MCF 10A (cell line): Measurements from ENCODE around the gene PTPN21. TPM values are rescaled to one million over a fixed set of nuclear protein-coding genes. Genes with fewer than 3 reads are reported as not detected.

Experiments
- BruUV-seq: library from RNA; stranded (reverse); fragments of 400-500 nt; replicated peaks from 2 replicates; lab custom pipeline; 2021; lab: Mats Ljungman, UMichigan
- CTCF ChIA-PET: fragments of 300-600 bp; sonication (Branson Sonifier 250); formaldehyde crosslinking; extraction: SDS; loops from one replicate; lab custom pipeline; 2021; ENCODE audit warnings: antibody characterized with exemption, inconsistent platforms; lab: Yijun Ruan, JAX
- POLR2A ChIA-PET: fragments of 300-600, 350-650 bp; sonication (Branson Sonifier 250); formaldehyde crosslinking; extraction: SDS; loops from one replicate; lab custom pipeline; 2020; ENCODE audit warnings: antibody characterized with exemption, inconsistent platforms; lab: Yijun Ruan, JAX
- DNase-seq: peaks from one replicate; pipeline ENCODE4 v3.0.0-alpha.2; 2018; ENCODE audit not compliant: unreplicated experiment
- H3K27ac Mint-ChIP-seq: one replicate; pipeline ENCODE4 v1.8.0; 2022; ENCODE audit warnings: mild to moderate bottlenecking, low read depth, mixed read lengths; ENCODE audit not compliant: unreplicated experiment
- H3K27me3 Mint-ChIP-seq: one replicate; pipeline ENCODE4 v1.8.0; 2022; ENCODE audit warnings: mixed read lengths; ENCODE audit not compliant: insufficient read depth, unreplicated experiment
- H3K36me3 Mint-ChIP-seq: one replicate; pipeline ENCODE4 v1.8.0; 2022; ENCODE audit warnings: mild to moderate bottlenecking, moderate library complexity, mixed read lengths; ENCODE audit not compliant: insufficient read depth, unreplicated experiment
- H3K4me1 Mint-ChIP-seq: one replicate; pipeline ENCODE4 v1.8.0; 2022; ENCODE audit warnings: mixed read lengths; ENCODE audit not compliant: insufficient read depth, unreplicated experiment
- H3K4me3 Mint-ChIP-seq: one replicate; pipeline ENCODE4 v1.8.0; 2022; ENCODE audit warnings: mild to moderate bottlenecking, moderate library complexity, mixed read lengths; ENCODE audit not compliant: unreplicated experiment
- H3K9me3 Mint-ChIP-seq: one replicate; pipeline ENCODE4 v1.8.0; 2022; ENCODE audit warnings: mixed read lengths; ENCODE audit not compliant: unreplicated experiment
- intact Hi-C: fragments of 100-400 bp; cut with micrococcal nuclease; formaldehyde crosslinking; loops from 2 replicates; pipeline ENCODE4 v1.14.1; 2022
- total RNA-seq: library from RNA; stranded (reverse); gene quantifications from 2 replicates; pipeline ENCODE4 v1.2.3, GENCODE V29; 2022
- TF ChIP-seq, protein P1 (sequence below): fragments of 200-600 bp; IDR thresholded peaks from one replicate; pipeline ENCODE4 v1.8.0; 2022; ENCODE audit warnings: antibody characterized with exemption, mild to moderate bottlenecking; ENCODE audit not compliant: unreplicated experiment

Gene PTPN21
- total RNA-seq, 1 experiment from 2014 or later = 18.1 TPM

- Mint-ChIP-seq H3K27me3 (no peaks in the 10 kb centered on the region), H3K9me3 (no peaks in the 10 kb centered on the region), H3K4me1 (peaks cover 18% of the 10 kb centered on the region), H3K4me3 (no peak overlapping the region), H3K27ac (no peak overlapping the region), H3K36me3 (peaks cover 12% of the 10 kb centered on the region)
- DNase-seq = peak; percentile 29
- intact Hi-C loops = loop anchor here (2.0 to 10.0 kb wide), 3 partner anchors 52 to 545 kb away; no protein-coding TSS in a partner anchor
- TF ChIP-seq, protein P1, sequence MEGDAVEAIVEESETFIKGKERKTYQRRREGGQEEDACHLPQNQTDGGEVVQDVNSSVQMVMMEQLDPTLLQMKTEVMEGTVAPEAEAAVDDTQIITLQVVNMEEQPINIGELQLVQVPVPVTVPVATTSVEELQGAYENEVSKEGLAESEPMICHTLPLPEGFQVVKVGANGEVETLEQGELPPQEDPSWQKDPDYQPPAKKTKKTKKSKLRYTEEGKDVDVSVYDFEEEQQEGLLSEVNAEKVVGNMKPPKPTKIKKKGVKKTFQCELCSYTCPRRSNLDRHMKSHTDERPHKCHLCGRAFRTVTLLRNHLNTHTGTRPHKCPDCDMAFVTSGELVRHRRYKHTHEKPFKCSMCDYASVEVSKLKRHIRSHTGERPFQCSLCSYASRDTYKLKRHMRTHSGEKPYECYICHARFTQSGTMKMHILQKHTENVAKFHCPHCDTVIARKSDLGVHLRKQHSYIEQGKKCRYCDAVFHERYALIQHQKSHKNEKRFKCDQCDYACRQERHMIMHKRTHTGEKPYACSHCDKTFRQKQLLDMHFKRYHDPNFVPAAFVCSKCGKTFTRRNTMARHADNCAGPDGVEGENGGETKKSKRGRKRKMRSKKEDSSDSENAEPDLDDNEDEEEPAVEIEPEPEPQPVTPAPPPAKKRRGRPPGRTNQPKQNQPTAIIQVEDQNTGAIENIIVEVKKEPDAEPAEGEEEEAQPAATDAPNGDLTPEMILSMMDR = no peak
- CTCF ChIA-PET = interaction anchor here (0.6 to 2.6 kb wide), 11 partner anchors 8 to 1820 kb away, joined by 3 to 13 read pairs (median 4); no protein-coding TSS in a partner anchor
- POLR2A ChIA-PET = interaction anchor here (0.6 to 0.7 kb wide), 3 partner anchors 8 to 1944 kb away, joined by 3 read pairs; no protein-coding TSS in a partner anchor
- no TSS peak for BruUV-seq
Observed at GRCh38 chr14:88559852-88560251, 5.0 kb upstream of the PTPN21 start.

- intact Hi-C loops = loop anchor here (10.0 kb wide), 1 partner anchor 542 kb away; no protein-coding TSS in a partner anchor
- no peak for DNase-seq
- H3K9me3 Mint-ChIP-seq = no peaks in the 10 kb centered on the region
Observed at GRCh38 chr14:88556581-88556980, 1.8 kb upstream of the PTPN21 start.

DNA sequence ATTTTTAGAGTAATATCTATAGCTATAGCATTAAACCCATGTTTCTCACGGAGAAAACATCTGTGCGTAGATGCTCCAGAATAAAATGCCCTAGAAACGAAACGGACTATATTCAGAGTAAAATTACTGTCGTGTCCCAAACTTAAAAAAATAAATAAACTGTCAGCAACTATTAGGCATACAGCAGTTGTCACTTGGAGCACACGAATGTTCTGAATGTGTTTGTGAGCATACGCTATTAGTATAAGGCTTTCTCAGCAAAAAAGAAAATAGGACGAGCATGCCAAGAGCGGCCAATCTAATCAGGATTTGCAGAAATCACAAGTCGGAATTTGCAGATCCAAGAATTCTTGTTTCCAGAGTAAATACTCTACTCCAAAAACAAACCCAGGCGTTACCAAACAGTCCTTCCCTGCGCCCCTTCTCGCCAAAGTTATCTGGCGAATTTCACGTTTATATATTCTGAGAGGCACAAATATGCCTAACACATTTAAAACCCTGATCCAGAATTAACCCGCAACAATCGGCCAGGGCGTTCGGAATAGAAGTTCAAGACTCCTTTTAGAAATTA is 836 bp downstream of the PTPN21 start:
- Mint-ChIP-seq H3K27ac (peak overlapping the region; percentile 53), H3K27me3 (no peaks in the 10 kb centered on the region), H3K36me3 (peaks cover 7% of the 10 kb centered on the region), H3K4me3 (peak overlapping the region; percentile 78), H3K4me1 (no peaks in the 10 kb centered on the region), H3K9me3 (no peaks in the 10 kb centered on the region)
- BruUV-seq = TSS peak; percentile 48
- intact Hi-C loops = loop anchor here (2.0 to 10.0 kb wide), 2 partner anchors 61 to 539 kb away; no protein-coding TSS in a partner anchor
- TF ChIP-seq, protein P1 = no peak
- CTCF ChIA-PET = interaction anchor here (1.7 kb wide), 1 partner anchor 540 kb away, joined by 5 read pairs; no protein-coding TSS in a partner anchor
- peak; percentile 21 for DNase-seq
- POLR2A ChIA-PET = interaction anchor here (0.5 to 3.0 kb wide), 4 partner anchors 8 to 539 kb away, joined by 3 to 39 read pairs (median 10); partner anchors contain the start of genes EML5 and ZC3H14

More at GRCh38 chr14:88556581-88556980, 1.8 kb upstream of the PTPN21 start:
- ChIA-PET CTCF (interaction anchor here (0.7 to 1.4 kb wide), 2 partner anchors 166 to 367 kb away, joined by 3 to 6 read pairs; no protein-coding TSS in a partner anchor), POLR2A (no interaction called here)
- Mint-ChIP-seq H3K4me3 (peak overlapping the region; percentile 13), H3K4me1 (no peaks in the 10 kb centered on the region), H3K27ac (peak overlapping the region; percentile 70), H3K27me3 (no peaks in the 10 kb centered on the region), H3K36me3 (no peaks in the 10 kb centered on the region)
- no TSS peak for BruUV-seq
- TF ChIP-seq, protein P1 = no peak

GRCh38 chr14:88552876-88553275 is 1.9 kb downstream of the PTPN21 start:
- no peaks in the 10 kb centered on the region for H3K27me3 Mint-ChIP-seq
- no peaks in the 10 kb centered on the region for H3K9me3 Mint-ChIP-seq
- BruUV-seq = no TSS peak
- peaks cover 7% of the 10 kb centered on the region for H3K36me3 Mint-ChIP-seq
- peak overlapping the region; percentile 78 for H3K4me3 Mint-ChIP-seq
- H3K4me1 Mint-ChIP-seq = no peaks in the 10 kb centered on the region
- TF ChIP-seq, protein P1 = no peak
- ChIA-PET CTCF (interaction anchor here (0.6 to 1.7 kb wide), 6 partner anchors 12 to 1525 kb away, joined by 3 to 5 read pairs (median 4); partner anchors contain the start of gene EML5), POLR2A (interaction anchor here (0.8 to 3.0 kb wide), 5 partner anchors 9 to 538 kb away, joined by 3 to 39 read pairs (median 8); partner anchors contain the start of gene ZC3H14)
- intact Hi-C loops = loop anchor here (2.0 to 10.0 kb wide), 2 partner anchors 60 to 538 kb away; no protein-coding TSS in a partner anchor
- DNase-seq = no peak
- H3K27ac Mint-ChIP-seq = no peak overlapping the region
